Stimulated activated CD8-positive, alpha-beta memory T cell treated with anti-CD3 and anti-CD28 coated beads, Interleukin-12 subunit alpha, Interleukin-12 subunit beta, amount 100 ng/mL, for 24 hours (primary cell): ENCODE data around the gene WWTR1.

ENCODE experiments used
- DNase-seq: peaks from one replicate; pipeline ENCODE4 v3.0.0-alpha.2; 2020; ENCODE audit errors: extremely low read depth

WWTR1 gene

GRCh38 chr3:149497966-149498670, 159.7 kb downstream of the WWTR1 start:
- DNase-seq: no peak

- DNase-seq: no peak
Observed at GRCh38 chr3:149496891-149497290, 160.9 kb downstream of the WWTR1 start.

- no peak for DNase-seq
Observed at GRCh38 chr3:149495581-149496125, 162.2 kb downstream of the WWTR1 start.

- DNase-seq: no peak
Observed at GRCh38 chr3:149494759-149495580, 162.9 kb downstream of the WWTR1 start.

- DNase-seq: no peak
Observed at GRCh38 chr3:149494022-149494758, 163.6 kb downstream of the WWTR1 start.

GRCh38 chr3:149493315-149494021, 164.4 kb downstream of the WWTR1 start:
- no peak for DNase-seq

GRCh38 chr3:149490260-149490971, 167.4 kb downstream of the WWTR1 start:
- no peak for DNase-seq

GRCh38 chr3:149489060-149489690, 168.7 kb downstream of the WWTR1 start:
- DNase-seq: no peak

- DNase-seq: no peak
Observed at GRCh38 chr3:149487598-149488197, 170.1 kb downstream of the WWTR1 start.

- no peak for DNase-seq
Observed at GRCh38 chr3:149486726-149487125, 171.1 kb downstream of the WWTR1 start.

- no peak for DNase-seq
Observed at GRCh38 chr3:149481491-149481890, 176.3 kb downstream of the WWTR1 start.

GRCh38 chr3:149481056-149481455, 176.8 kb downstream of the WWTR1 start:
- no peak for DNase-seq

GRCh38 chr3:149480326-149481017, 177.4 kb downstream of the WWTR1 start:
- no peak for DNase-seq

- no peak for DNase-seq
Observed at GRCh38 chr3:149479621-149480325, 178.1 kb downstream of the WWTR1 start.

GRCh38 chr3:149476225-149476624, 181.6 kb downstream of the WWTR1 start:
- DNase-seq: no peak

GRCh38 chr3:149475451-149476060, 182.3 kb downstream of the WWTR1 start:
- no peak for DNase-seq

- no peak for DNase-seq
Observed at GRCh38 chr3:149474250-149474817, 183.5 kb downstream of the WWTR1 start, which contains the start of gene TM4SF4. TSS of gene TM4SF4 (plus strand) at chr3:149474697. CDS start at chr3:149474878, 181 bp downstream.
